CD4-positive, CD25-positive, alpha-beta regulatory T cell (primary cell): ENCODE data around the gene APOL4. TPM values are rescaled to one million over a fixed set of nuclear protein-coding genes. Genes with fewer than 3 reads are reported as not detected.
A peak's percentile ranks its signal among the peaks of the same experiment; 100 is the strongest.
"Not testable (repeated sequence)": the region's sequence is repeated elsewhere in the genome, so short reads cannot be mapped to it uniquely, and the experiment has no call there.

Experiments used
- ATAC-seq, 2 donors: fragments of 150-1000 bp; cut with Tn5 transposase; one replicate each; pipeline ENCODE4 v1.10.0; 2021; ENCODE audit warnings: low read depth in 2 of 2, moderate number of reproducible peaks in 2 of 2, moderate library complexity in 1 of 2
- DNase-seq, 3 donors: peaks; one replicate each; pipeline versions ENCODE4 v3.0.0 to v3.0.0-alpha.2; 2012 to 2022; ENCODE audit warnings: mixed read lengths in 1 of 3
- H3K27ac ChIP-seq: one replicate; pipeline ENCODE4 v1.7.0; 2013; ENCODE audit warnings: mild to moderate bottlenecking, low read length; ENCODE audit not compliant: insufficient read depth, poor library complexity, severe bottlenecking
- H3K27me3 ChIP-seq: one replicate; pipeline ENCODE4 v1.7.0; 2013; ENCODE audit warnings: low read length; ENCODE audit not compliant: control insufficient read depth, insufficient read depth
- H3K36me3 ChIP-seq: one replicate; pipeline ENCODE4 v1.7.0; 2013; ENCODE audit warnings: mild to moderate bottlenecking, low read length, moderate library complexity; ENCODE audit not compliant: control insufficient read depth, insufficient read depth
- H3K4me1 ChIP-seq: 2 replicates; pipeline ENCODE4 v1.7.0; 2013; ENCODE audit warnings: mild to moderate bottlenecking, low read length; ENCODE audit not compliant: insufficient read depth, control insufficient read depth, poor library complexity, severe bottlenecking
- H3K4me3 ChIP-seq: one replicate; pipeline ENCODE4 v1.7.0; 2013; ENCODE audit warnings: low read depth, mild to moderate bottlenecking, low read length, moderate library complexity
- H3K9me3 ChIP-seq, 2 experiments: 1 replicate in 1 of 2; 2 replicates in 1 of 2; pipeline ENCODE4 v1.7.0; 2013; ENCODE audit warnings: low read length in 2 of 2, mild to moderate bottlenecking in 1 of 2, moderate library complexity in 1 of 2; ENCODE audit not compliant: control insufficient read depth in 2 of 2
- H3K27ac Mint-ChIP-seq, 3 donors: one replicate each; pipeline ENCODE4 v1.8.0; 2020 to 2022; ENCODE audit warnings: mild to moderate bottlenecking in 3 of 3, mixed read lengths in 3 of 3, moderate library complexity in 2 of 3
- H3K27me3 Mint-ChIP-seq: one replicate; pipeline ENCODE4 v1.8.0; 2022; ENCODE audit warnings: mild to moderate bottlenecking, mixed read lengths
- H3K36me3 Mint-ChIP-seq: one replicate; pipeline ENCODE4 v1.8.0; 2020; ENCODE audit warnings: mixed read lengths
- H3K4me1 Mint-ChIP-seq, 4 donors: one replicate each; pipeline ENCODE4 v1.8.0; 2020 to 2022; ENCODE audit warnings: mixed read lengths in 4 of 4, mild to moderate bottlenecking in 1 of 4
- H3K4me3 Mint-ChIP-seq, 4 donors: one replicate each; pipeline ENCODE4 v1.8.0; 2020 to 2022; ENCODE audit warnings: mild to moderate bottlenecking in 4 of 4, mixed read lengths in 4 of 4, moderate library complexity in 3 of 4
- H3K9me3 Mint-ChIP-seq, 7 donors: one replicate each; pipeline ENCODE4 v1.8.0; 2020 to 2022; ENCODE audit warnings: mixed read lengths in 7 of 7, mild to moderate bottlenecking in 3 of 7, moderate library complexity in 2 of 7
- polyA plus RNA-seq, 4 donors: library from polyadenylated mRNA; unstranded; fragments of 300-500 nt; fragmentation: Illumina TruSeq; gene quantifications; one replicate each; pipeline ENCODE4 v1.2.3, GENCODE V29; 2021
- total RNA-seq: library from RNA; stranded (reverse); gene quantifications from one replicate; pipeline ENCODE4 v1.2.3, GENCODE V29; 2022

Gene APOL4
- total and polyA plus RNA-seq, 5 donors from 2014 or later, result not detected

DNA sequence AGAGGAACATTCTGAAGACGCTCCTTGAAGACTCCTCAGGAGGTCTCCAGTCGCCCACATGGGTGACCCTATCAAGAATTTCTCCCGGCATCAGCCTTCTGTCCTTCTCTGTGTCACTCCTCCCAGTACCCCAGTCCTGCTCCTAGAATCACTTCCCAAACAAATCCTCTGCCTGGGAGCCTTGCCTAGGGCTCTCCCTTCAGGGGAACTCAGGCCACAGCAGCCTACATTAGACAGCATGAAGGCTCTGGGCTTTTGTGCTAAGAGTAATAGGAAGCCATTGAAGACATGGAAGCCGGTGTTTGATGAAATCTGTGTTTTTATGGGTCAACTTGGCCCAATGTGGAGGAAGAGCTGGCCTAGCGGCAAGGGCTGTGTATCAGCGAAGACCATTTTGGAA is 13.7 kb downstream of the APOL4 start:
- Mint-ChIP-seq H3K27me3 (peaks cover 22% of the 10 kb centered on the region), H3K27ac (peak overlapping the region in 1 of 3 donors; percentile 3)
- H3K27me3 ChIP-seq, H3K4me1 Mint-ChIP-seq, H3K27ac ChIP-seq, ATAC-seq, H3K4me3 ChIP-seq, H3K9me3 Mint-ChIP-seq, H3K36me3 ChIP-seq, DNase-seq, H3K9me3 ChIP-seq, H3K36me3 Mint-ChIP-seq, H3K4me1 ChIP-seq, H3K4me3 Mint-ChIP-seq: not testable (repeated sequence)

DNA sequence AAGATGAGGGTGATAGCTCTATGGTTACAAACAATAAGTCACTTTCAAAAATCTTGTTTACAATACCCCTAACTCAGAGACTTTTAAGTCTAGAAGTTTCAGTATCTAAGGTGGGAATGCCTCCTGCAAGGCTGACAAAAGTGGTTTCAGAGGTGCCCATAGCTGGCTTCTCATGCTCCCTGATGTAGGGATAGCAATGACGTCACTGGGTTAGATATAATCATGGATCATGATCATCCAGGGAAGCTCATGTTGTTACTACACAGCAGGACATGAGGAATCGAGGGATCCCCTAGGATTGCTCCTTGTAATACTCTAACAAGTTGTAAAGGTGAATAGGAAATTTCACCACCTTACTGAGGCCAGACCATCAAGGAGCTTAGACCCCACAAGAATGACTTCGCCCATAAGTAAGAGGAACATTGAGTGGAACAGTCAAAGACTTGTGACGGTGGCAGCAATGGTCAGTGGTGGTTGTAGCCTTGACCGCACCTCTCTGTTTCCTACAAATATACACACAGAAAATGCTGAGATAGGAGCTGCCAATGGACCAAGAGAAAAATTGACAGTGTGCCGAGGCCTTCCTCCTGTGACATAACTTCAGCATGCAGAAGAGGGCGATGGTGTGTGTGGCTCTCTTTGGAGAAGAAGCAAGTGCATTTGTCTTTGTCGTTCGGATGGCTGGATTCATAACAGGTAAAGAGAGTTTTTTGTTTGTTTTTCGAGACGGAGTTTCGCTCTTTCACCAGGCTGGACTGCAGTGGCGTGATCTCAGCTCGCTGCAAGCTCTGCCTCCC is 15.6 kb downstream of the APOL4 start:
- Histone ChIP-seq H3K9me3 (no peaks in the 10 kb centered on the region), H3K4me3 (no peak overlapping the region), H3K4me1 (no peaks in the 10 kb centered on the region), H3K36me3 (no peaks in the 10 kb centered on the region), H3K27me3 (no peaks in the 10 kb centered on the region), H3K27ac (no peak overlapping the region)
- DNase-seq (no peak), ATAC-seq (no peak)
- H3K4me3 Mint-ChIP-seq, result no peak overlapping the region
- peaks cover 27% of the 10 kb centered on the region for H3K27me3 Mint-ChIP-seq
- no peaks in the 10 kb centered on the region for H3K9me3 Mint-ChIP-seq
- H3K27ac Mint-ChIP-seq, result no peak overlapping the region
- H3K4me1 Mint-ChIP-seq, result no peaks in the 10 kb centered on the region
- no peaks in the 10 kb centered on the region for H3K36me3 Mint-ChIP-seq

DNA sequence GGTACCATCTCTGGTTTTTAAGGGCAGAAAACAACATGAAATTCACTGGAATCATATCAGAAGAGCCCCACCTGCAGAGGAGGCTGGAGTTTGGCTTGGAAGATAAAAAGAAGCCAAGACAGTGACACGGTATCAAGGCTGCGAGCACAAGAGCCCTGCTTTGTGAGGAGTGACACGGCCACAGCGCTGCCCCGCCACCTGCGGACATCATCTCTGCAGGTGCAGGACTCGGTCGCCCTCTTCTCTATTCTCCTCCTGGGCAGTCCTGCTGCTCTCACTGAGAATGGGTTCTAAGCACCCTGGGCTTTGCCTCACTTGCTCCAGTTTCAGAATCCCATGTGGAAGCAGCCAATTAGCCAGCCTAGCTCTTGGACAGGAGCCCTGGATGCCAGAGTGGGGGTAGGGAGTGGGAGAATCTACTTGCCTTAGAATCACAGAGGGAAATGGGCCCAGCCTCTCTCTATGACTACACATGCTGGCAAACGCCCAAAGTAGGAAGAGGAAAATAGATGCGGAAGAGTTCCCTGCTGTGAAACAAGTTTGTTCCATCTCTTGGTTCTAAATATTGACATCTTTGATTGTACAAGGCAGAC is 17.1 kb downstream of the APOL4 start:
- Mint-ChIP-seq H3K27ac (no peak overlapping the region), H3K4me3 (no peak overlapping the region), H3K27me3 (peaks cover 23% of the 10 kb centered on the region), H3K9me3 (no peaks in the 10 kb centered on the region), H3K4me1 (peaks cover 0 to 4% (median under 1%) of the 10 kb centered on the region in 4 donors), H3K36me3 (no peaks in the 10 kb centered on the region)
- peaks cover 4% of the 10 kb centered on the region for H3K4me1 ChIP-seq
- no peaks in the 10 kb centered on the region for H3K36me3 ChIP-seq
- no peaks in the 10 kb centered on the region for H3K9me3 ChIP-seq
- H3K27ac ChIP-seq, result no peak overlapping the region
- H3K4me3 ChIP-seq, result no peak overlapping the region
- ATAC-seq (no peak), DNase-seq (no peak)
- no peaks in the 10 kb centered on the region for H3K27me3 ChIP-seq

DNA sequence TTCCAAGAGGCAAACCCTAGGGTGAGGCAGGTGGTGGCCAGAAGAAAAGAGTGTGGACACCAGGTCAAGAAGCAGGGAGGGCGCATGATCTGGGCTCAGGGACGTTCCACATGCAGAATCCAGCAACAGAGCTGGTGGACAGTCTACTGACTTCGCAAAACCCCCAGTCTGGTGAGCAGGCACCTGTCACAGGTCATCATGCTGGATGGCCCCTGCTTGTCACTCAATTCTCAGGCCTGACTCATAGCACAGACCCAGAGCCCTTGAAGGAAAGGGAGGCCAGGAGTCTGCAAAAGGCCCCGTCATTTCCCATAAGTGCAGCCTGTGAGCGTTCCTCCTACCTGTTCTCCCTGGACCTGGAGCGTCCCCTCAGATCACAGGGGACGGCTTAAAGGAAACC is 18.2 kb downstream of the APOL4 start:
- no peak overlapping the region for H3K4me3 Mint-ChIP-seq
- no peak for ATAC-seq
- no peaks in the 10 kb centered on the region for H3K27me3 ChIP-seq
- no peaks in the 10 kb centered on the region for H3K9me3 ChIP-seq
- H3K27me3 Mint-ChIP-seq, result peaks cover 14% of the 10 kb centered on the region
- H3K4me1 Mint-ChIP-seq, result peaks cover 0 to 4% (median under 1%) of the 10 kb centered on the region in 4 donors
- H3K36me3 ChIP-seq, result no peaks in the 10 kb centered on the region
- peaks cover 4% of the 10 kb centered on the region for H3K4me1 ChIP-seq
- H3K27ac Mint-ChIP-seq, result no peak overlapping the region
- no peaks in the 10 kb centered on the region for H3K9me3 Mint-ChIP-seq
- no peak overlapping the region for H3K4me3 ChIP-seq
- no peak for DNase-seq
- no peak overlapping the region for H3K27ac ChIP-seq
- H3K36me3 Mint-ChIP-seq, result no peaks in the 10 kb centered on the region

DNA sequence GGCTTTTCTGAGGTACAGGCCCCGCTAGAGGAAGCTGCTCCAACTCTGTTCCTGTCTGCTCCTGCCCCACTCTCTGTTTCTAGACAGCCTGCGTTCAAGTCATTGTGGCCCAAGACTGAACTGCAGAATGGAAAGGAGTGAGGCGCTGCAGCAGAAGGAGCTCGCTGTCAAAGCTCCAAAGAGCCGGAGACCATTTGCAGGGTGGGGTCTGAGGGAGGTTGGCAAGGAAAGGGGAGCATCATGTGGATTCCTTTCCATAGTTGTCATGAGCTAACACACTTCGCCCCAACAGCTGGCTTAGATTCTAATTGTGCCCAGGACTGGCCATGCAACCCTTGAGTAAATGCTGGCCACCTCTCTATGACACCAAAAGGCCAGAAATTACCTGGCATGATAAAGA is 18.8 kb downstream of the APOL4 start:
- H3K27me3 Mint-ChIP-seq, result peaks cover 14% of the 10 kb centered on the region
- H3K27ac Mint-ChIP-seq, result no peak overlapping the region
- no peak for ATAC-seq
- H3K9me3 ChIP-seq, result no peaks in the 10 kb centered on the region
- H3K36me3 ChIP-seq, result no peaks in the 10 kb centered on the region
- H3K9me3 Mint-ChIP-seq, result no peaks in the 10 kb centered on the region
- H3K4me3 Mint-ChIP-seq, result no peak overlapping the region
- peaks cover 4% of the 10 kb centered on the region for H3K4me1 ChIP-seq
- no peak overlapping the region for H3K4me3 ChIP-seq
- H3K36me3 Mint-ChIP-seq, result no peaks in the 10 kb centered on the region
- DNase-seq, result no peak
- H3K27ac ChIP-seq, result no peak overlapping the region
- peaks cover 0 to 4% (median under 1%) of the 10 kb centered on the region in 4 donors for H3K4me1 Mint-ChIP-seq
- no peaks in the 10 kb centered on the region for H3K27me3 ChIP-seq

DNA sequence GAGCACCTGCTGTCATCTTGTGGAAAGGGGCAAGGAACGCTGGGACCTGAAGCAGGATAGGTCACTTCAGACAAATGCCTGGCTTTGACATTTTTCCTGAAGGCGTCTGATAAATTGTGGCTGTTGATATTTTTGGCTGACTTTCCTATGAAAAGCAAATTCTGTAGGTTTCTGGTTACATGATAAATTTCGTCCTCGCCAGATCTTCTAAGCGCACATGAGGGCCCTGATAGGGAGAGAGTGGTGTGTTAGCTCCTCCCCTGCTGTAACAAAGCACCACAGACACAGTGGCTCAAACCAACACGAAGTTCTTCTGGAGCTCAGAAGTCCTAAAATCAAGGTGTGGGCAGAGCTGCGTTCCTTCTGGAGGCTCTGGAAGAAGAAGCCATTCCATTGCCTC is 19.6 kb downstream of the APOL4 start:
- peaks cover 14% of the 10 kb centered on the region for H3K27me3 Mint-ChIP-seq
- H3K4me3 ChIP-seq, result no peak overlapping the region
- H3K36me3 ChIP-seq, result no peaks in the 10 kb centered on the region
- H3K27ac Mint-ChIP-seq, result no peak overlapping the region
- peaks cover 4% of the 10 kb centered on the region for H3K4me1 ChIP-seq
- DNase-seq, result no peak
- H3K9me3 ChIP-seq, result no peaks in the 10 kb centered on the region
- no peaks in the 10 kb centered on the region for H3K36me3 Mint-ChIP-seq
- no peaks in the 10 kb centered on the region for H3K27me3 ChIP-seq
- H3K4me3 Mint-ChIP-seq, result no peak overlapping the region
- H3K9me3 Mint-ChIP-seq, result no peaks in the 10 kb centered on the region
- peaks cover 0 to 4% (median under 1%) of the 10 kb centered on the region in 4 donors for H3K4me1 Mint-ChIP-seq
- ATAC-seq, result no peak
- H3K27ac ChIP-seq, result no peak overlapping the region

DNA sequence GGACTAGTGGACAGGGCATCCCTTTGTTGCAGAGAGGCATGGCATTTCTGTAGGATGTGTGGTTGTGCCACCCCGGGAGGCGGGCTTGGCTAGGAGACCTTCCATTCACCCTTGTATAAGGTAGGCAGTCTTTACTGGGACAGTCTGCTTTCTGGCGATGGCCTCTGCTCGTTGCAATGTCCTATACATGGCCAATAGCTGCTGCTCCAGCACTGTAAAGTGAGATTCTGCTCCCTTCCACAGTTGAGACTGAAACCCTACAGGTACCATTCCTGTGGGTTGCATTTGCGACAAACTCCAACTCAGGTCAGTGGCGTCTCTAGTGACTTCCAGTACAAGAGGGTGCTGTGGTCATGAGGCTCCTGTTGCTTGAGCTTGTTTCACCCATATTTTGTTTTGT is 20.7 kb downstream of the APOL4 start:
- Histone ChIP-seq H3K4me1 (peaks cover 4% of the 10 kb centered on the region), H3K27ac (no peak overlapping the region), H3K4me3 (no peak overlapping the region), H3K27me3 (no peaks in the 10 kb centered on the region), H3K36me3 (no peaks in the 10 kb centered on the region), H3K9me3 (no peaks in the 10 kb centered on the region)
- Mint-ChIP-seq H3K9me3 (no peaks in the 10 kb centered on the region), H3K27ac (no peak overlapping the region), H3K4me1 (peaks cover 0 to 4% (median under 1%) of the 10 kb centered on the region in 4 donors), H3K36me3 (no peaks in the 10 kb centered on the region), H3K27me3 (peaks cover 18% of the 10 kb centered on the region), H3K4me3 (no peak overlapping the region)
- no peak for DNase-seq
- no peak for ATAC-seq
